AG09309 (cell line): Measurements from ENCODE around the gene UNC45A.

Experiments
- DNase-seq: peaks from one replicate; pipeline ENCODE4 v3.0.0-alpha.2; 2010; ENCODE audit warnings: low read depth
- H3K4me3 ChIP-seq: 2 replicates; pipeline ENCODE4 v1.5.1; 2011; ENCODE audit warnings: mild to moderate bottlenecking, low read depth, low read length, moderate library complexity; ENCODE audit not compliant: control insufficient read depth
- TF ChIP-seq, protein P1 (sequence below): IDR thresholded peaks from 2 replicates; pipeline ENCODE4 v1.5.1; 2011; ENCODE audit warnings: mild to moderate bottlenecking, low read depth, low read length, inconsistent platforms; ENCODE audit not compliant: insufficient read depth, control insufficient read depth; ENCODE audit errors: missing control alignments

UNC45A gene

DNA sequence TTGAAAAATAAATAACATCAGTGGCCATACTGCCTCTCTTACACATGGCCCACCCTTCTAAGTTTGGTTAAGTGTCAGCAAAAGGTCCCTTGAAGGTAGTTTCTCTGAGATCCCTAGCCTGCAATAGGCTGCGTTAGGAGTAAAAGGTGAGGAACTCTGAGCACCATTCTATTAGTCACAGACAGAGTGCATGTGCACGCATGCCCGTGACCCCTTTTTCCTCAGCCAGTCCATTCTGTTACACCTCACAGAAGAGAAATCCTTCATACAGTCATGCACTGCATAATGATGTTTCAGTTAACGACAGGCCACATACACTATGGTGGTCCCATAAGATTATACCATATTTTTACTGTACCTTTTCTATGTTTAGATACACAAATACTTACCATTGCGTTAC, 32.1 kb downstream of the UNC45A start:
- DNase-seq = no peak
- TF ChIP-seq, protein P1, sequence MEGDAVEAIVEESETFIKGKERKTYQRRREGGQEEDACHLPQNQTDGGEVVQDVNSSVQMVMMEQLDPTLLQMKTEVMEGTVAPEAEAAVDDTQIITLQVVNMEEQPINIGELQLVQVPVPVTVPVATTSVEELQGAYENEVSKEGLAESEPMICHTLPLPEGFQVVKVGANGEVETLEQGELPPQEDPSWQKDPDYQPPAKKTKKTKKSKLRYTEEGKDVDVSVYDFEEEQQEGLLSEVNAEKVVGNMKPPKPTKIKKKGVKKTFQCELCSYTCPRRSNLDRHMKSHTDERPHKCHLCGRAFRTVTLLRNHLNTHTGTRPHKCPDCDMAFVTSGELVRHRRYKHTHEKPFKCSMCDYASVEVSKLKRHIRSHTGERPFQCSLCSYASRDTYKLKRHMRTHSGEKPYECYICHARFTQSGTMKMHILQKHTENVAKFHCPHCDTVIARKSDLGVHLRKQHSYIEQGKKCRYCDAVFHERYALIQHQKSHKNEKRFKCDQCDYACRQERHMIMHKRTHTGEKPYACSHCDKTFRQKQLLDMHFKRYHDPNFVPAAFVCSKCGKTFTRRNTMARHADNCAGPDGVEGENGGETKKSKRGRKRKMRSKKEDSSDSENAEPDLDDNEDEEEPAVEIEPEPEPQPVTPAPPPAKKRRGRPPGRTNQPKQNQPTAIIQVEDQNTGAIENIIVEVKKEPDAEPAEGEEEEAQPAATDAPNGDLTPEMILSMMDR = no peak
- H3K4me3 ChIP-seq = no peak overlapping the region

DNA sequence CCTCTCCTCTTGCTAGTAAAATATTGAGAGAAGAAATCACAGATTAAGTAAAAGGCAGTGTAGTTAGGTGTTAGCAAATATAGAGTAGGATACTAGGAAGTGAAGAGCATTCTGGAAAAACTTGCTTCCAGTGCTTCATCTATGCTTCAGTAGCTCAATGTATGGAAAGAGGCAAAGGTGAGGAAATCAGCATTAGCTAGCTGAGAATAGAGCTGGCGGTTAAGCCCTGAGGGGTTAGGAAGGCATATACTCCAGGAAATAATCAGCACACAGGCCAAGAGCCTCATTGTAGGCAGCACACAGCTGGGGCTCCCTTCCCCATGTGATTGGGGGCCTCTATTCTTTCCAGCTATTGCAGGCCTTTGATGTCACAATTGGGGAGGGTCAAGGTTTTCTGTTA, 33.3 kb downstream of the UNC45A start:
- TF ChIP-seq, protein P1 = no peak
- no peak for DNase-seq
- H3K4me3 ChIP-seq = no peak overlapping the region

DNA sequence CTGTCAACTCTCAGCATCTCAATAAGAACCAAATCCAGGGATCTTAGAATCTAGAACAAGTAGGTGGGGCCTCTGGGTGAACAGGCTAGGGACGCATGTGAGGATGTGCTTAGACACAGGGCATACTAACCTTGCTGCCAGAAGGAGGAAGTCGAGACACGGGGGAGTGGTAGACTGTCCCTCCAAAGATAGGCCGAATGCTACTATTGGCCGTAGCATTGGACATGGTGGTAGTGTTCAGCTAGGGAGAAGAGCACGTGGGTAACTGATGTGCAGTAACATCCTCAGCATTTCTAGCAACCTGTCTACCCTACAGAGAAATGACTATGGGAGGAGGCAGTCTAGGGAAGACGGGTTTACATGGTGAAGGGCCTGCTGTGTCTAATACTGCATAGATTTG, 35.2 kb downstream of the UNC45A start:
- TF ChIP-seq, protein P1 = no peak
- no peak overlapping the region for H3K4me3 ChIP-seq
- no peak for DNase-seq

DNA sequence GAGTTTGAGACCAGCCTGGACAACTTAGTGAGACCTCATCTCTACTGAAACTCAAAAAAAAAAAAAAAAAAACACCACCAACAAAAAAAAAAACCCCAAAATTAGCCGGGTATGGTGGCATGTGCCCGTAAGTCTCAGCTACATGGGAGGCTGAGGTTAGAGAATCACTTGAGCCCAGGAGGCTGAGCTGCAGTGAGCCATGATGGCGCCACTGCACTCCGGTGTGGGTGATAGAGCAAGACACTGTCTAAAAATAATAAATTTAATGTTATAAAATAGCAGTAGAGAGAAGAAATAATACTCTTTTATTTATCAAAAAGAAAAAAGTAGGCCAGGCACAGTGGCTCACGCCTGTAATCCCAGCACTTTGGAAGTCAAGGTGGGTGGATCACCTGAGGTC, 37.0 kb downstream of the UNC45A start:
- TF ChIP-seq, protein P1 = no peak
- DNase-seq = no peak
- no peak overlapping the region for H3K4me3 ChIP-seq

DNA sequence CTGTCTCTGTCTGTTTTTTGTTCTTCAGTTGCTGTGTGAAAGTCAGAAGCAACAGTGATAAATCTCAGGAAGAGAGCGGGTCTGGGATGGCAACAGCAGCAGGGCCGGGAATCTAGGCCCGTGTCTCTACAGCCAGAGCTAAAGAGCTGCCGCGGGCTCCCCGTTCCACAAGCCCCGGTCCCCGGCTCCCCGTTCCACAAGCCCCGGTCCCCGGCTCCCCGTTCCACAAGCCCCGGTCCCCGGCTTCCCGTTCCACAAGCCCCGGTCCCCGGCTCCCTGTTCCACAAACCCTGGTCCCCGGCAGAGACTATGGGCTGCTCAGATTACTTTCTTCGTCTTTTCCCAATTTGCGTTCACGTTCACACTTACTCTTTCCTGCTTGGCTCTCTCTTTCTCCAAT, 39.1 kb downstream of the UNC45A start:
- no peak overlapping the region for H3K4me3 ChIP-seq
- DNase-seq = no peak
- TF ChIP-seq, protein P1 = no peak

DNA sequence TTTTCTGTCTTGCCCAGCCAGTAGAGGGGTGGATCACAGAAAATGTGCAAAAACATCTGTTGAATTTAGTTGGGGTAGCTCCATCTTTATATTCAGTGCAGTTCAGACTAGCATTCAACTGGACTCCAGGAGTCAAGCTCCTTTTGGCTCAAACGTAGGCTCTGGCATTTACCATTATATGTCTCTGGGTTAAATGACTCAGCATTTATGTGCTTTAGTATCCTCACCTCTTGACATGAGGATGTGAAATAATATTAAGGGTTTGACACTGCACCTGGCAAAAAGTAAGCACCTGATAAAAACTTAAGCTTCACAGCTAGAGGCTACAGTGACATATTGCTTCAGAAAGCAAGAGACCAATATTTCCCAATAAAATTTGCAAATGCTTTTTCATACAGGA, 44.5 kb downstream of the UNC45A start:
- no peak for DNase-seq
- TF ChIP-seq, protein P1 = no peak
- H3K4me3 ChIP-seq = no peak overlapping the region

DNA sequence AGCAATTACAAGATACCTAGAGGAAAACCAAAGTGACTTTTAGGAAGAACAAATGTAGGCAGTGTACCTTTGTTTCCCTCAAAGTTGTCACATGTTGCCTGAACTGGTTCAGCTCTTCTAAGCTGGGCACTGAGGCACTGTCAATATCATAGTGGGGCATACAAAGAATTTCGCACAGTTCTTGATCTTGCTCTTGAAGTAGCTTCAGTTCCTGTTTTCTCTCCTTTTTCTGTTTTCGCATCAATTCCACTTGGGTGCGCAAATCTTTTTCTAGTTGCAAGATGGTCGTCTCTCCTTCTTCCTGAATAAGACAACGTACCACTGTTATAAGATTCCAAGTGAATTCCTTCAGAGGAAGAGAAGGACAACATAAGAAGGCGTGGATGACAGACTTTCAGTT, 46.6 kb downstream of the UNC45A start:
- TF ChIP-seq, protein P1 = no peak
- DNase-seq = no peak

More for the DNA sequence above, 46.6 kb downstream of the UNC45A start:
- H3K4me3 ChIP-seq = no peak overlapping the region
